Hematopoietic multipotent progenitor cell (in vitro differentiated cells): ENCODE measurements around the gene MRAP2. TPM values are rescaled to one million over a fixed set of nuclear protein-coding genes. Genes with fewer than 3 reads are reported as not detected.
"Not testable (repeated sequence)": the region's sequence is repeated elsewhere in the genome, so short reads cannot be mapped to it uniquely, and the experiment has no call there.

Source experiments
- DNase-seq, 3 donors: peaks; one replicate each; pipeline ENCODE4 v3.0.0-alpha.2; 2011 to 2015; ENCODE audit warnings: low read depth in 2 of 3, low spot score in 2 of 3
- total RNA-seq: library from RNA; depleted of rRNA; stranded (reverse); fragments of >200 nt; gene quantifications from one replicate; pipeline ENCODE4 v1.2.3, GENCODE V29; 2012

MRAP2 gene
- total RNA-seq, 1 donor: not detected

DNA sequence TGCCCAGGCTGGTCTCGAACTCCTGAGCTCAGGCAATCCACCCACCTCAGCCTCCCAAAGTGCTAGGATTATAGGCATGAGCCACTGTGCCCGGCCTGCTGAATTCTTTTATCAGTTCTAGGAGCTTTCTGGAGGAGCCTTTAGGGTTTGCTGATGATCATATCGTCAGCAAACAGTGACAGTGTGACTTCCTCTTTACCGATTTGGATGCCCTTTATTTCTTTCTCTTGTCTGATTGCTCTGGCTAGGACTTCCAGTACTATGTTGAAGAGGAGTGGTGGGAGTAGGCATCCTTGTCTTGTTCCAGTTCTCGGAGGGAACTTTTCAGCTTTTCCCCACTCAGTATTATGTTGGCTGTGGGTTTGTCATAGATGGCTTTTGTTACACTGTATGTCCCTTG, 35.3 kb downstream of the MRAP2 start:
- not testable (repeated sequence) for DNase-seq

GRCh38 chr6:84072442-84072997, 38.9 kb downstream of the MRAP2 start:
- no peak for DNase-seq

- DNase-seq: no peak
Measured at GRCh38 chr6:84074988-84075781, 41.6 kb downstream of the MRAP2 start.

GRCh38 chr6:84077645-84078044, 44.1 kb downstream of the MRAP2 start:
- no peak for DNase-seq

DNA sequence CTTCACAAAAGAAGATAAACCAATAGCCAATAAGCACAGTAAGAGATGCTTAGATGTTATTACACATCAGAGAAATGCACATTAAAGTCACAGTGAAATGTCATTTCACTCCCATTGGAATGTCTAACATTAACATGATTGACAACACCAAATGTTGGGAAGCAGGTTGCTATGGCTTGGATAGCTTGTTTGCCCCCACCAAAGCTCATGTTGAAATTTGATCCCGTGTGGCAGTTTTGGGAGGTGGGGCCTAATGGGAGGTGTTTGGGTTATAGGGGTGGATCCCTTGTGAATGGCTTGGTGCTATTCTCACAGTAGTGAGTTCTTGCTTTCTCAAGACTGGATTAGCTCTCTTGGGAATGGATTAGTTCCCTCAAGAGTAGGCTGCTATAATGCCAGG, 44.8 kb downstream of the MRAP2 start:
- DNase-seq: no peak

DNA sequence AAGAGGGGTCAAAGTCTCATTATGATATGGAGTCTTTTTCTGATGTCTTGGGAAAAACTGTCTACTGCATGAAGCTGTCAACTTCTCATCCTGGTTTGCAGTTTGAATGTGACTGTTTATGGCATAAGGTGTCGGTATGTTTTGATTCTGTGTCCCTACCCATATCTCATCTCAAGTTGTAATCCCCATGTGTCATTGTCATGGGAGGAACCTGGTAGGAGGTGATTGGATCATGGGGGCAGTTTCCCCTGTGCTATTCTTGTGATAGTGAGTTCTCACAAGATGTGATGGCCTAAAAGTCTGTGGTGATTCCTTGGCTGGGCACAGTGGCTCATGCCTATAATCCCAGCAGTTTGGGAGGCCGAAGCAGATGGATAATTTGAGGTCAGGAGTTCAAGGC, 47.6 kb downstream of the MRAP2 start:
- no peak for DNase-seq

DNA sequence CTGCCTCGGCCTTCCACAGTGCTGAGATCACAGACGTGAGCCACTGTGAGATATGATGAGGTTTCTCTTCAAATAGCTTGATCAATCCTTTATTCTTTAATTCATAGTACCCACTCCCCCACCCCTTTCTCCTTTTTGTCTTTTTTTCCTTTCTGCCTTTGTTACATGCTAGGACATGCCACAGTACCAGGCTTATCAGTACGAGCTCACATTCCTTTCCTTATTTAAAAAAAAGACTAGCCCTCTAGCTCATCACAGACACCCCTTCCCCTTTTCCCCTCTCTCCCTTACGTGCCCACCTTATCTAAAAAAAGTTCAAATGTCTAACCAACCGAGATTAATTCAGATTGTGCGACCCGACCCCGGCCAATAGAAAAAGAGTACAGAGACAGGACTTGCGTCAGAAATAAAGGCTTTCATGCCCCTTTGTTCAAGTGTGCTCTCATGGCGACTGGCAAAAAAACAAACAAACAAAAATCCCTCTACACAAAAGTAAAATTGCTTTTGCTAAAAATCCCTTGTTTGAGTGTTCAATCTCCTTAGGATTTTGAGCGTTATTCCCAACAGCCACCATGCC, 49.2 kb downstream of the MRAP2 start:
- no peak for DNase-seq

GRCh38 chr6:84084705-84085104, 51.1 kb downstream of the MRAP2 start:
- DNase-seq: not testable (repeated sequence)

DNA sequence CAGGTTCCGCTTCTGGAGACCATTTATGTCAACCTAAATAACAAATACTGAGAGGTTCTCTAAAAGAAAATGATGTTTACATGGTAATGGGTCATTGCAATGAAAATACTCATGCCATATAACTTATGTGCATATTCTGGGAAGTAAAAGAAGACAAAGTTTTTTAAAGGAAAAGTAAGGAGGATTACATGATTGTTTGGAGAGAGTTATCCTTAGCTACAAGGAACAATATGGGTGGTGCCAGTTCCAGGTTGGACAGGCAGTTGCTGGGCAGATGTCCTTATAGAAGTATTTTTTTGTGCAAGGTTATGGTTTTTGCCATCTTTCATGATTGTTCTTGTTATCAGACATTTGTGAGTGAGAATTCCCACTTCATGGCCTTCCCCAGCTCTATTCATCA, 52.5 kb downstream of the MRAP2 start:
- DNase-seq: no peak

DNA sequence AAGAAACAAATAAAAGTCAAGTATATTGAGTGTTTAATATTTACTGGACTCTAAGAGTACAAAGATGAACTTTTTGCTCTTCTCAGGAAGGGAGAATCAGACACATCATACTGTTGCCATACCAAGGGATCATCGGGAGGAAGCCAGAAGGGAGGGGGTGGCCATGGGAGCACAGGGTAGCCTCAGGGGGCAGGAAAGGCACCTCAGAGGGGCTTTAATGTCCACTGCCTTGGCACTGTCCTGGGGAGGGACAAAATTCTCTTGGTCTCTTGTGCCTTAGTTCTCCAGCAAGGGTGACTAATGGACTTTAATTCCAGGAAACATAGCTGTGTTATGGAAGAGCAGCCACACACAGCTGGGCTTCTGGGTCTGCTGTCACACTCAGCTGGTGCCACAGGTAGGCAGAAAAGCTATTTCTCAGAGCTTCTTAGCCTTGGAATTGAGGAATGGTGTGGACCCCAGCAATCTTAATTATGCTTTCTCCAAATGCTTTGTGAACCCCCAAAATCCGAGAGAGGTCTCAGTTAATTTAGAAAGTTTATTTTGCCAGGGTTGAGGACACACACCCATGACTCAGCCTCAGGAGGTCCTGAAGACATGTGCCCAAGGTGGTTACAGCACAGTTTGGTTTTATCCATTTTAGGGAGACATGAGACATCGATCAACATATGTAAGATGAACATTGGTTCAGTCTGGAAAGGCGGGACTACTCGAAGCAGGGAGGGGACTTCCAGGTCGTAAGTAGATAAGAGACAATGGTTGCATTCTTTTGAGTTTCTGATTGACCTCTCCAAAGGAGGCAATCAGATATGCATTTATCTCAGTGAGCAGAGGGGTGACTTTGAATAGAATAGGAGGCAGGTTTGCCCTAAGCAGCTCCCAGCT, 53.2 kb downstream of the MRAP2 start:
- no peak for DNase-seq

GRCh38 chr6:84089081-84089480, 55.5 kb downstream of the MRAP2 start:
- no peak for DNase-seq

DNA sequence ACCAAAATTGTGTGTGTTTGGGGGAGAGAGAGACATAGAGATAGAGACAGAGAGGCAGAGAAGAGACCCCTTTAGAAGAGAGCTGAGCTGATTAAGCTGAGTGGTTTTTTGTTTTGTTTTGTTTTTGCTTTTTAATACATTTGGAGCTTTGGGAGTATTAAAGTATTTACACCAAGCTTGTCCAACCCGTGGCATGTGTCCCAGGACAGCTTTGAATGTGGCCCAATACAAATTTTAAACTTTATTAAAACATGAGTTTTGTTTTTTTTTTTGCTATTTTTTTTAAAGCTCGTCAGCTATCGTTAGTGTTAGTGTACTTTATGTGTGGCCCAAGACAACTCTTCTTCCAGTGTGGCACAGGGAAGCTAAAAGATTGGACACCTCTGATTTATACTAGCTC, 56.0 kb downstream of the MRAP2 start:
- no peak for DNase-seq

DNA sequence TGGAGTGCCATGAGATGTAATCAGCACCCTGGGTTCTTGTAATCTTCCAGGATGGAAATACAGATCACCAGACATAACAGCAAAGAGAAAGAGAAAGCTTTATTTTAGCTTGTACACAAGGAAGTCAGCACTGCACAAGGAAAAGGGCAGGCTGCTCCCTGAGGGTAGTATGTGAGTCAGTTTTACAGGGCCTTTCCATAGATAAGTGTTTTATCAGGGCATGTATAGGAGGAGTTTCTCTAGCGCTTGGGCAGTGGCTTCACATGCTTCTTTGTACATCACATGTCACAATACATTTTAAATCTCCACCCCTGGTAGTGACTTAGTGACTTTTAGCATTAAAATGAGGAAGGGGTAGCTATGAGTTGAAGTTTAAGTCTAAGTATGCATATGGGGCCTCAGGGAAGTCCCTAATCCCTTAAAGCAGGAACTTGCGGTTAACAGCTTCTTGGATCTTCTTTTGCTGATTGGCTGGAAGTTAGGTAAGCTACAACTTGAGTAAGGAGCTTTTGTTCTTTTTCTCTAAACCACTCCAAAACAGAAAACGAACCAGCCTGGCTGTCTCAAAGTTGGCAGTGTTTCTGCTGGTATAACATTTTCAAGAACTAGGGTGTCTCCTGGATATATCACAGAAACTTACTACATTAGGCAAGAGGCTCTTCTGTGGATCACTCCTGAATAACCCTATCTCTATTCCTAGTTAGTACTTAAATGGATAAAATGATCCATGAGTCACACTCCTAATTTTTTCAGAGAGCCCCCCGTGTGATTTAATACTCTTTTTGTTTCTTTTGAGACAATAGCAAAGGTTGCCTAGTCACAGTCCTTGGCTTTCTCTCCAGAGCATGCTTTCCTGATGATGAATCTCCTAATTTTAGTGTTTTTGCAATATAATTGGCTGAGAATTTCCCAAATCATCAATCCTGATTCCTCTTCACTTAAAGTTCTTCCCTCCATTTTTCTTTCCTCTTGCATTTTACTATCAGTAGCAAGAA, 60.2 kb downstream of the MRAP2 start:
- DNase-seq: no peak

DNA sequence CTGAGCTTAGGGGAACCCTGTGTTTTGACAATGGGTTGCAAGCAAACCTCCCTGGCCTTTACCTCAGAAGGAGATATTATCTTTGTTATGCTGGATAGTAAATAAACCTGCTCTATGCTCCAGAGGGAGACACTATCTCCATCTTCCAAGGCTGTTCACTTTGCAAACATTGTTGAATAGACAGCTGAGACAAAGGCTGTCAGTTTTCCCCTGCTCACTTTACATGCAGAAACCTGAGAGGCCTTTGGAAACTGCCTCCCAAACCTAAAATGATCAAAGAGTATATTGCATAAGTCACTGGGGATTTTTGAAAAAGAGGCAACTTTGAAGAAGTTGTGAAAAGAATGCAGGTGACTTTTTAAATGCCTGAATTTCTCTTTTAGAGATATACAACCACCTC, 61.6 kb downstream of the MRAP2 start:
- no peak for DNase-seq

DNA sequence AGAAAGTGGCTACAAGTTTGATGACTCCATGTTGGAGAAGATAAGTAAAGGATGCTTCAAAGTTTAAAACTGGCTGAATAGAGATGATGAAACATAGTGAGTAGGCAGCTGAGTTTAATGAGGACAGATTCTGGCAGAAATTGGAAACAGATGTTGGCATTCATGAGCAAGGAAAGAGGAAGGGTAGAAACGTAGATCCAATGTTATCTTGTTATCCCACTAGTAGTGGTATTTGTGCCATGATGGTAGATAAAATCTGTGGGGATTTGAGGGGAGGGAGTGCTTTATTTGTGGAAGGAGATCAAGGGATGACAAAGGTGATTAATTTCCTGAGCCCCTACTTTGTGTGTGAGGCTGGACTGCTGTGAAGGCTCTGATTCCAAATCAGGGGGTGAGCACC, 69.5 kb downstream of the MRAP2 start:
- DNase-seq: no peak

- not testable (repeated sequence) for DNase-seq
Measured at GRCh38 chr6:84105215-84105924, 71.8 kb downstream of the MRAP2 start.

- no peak for DNase-seq
Measured at GRCh38 chr6:84107495-84107894, 73.9 kb downstream of the MRAP2 start.

DNA sequence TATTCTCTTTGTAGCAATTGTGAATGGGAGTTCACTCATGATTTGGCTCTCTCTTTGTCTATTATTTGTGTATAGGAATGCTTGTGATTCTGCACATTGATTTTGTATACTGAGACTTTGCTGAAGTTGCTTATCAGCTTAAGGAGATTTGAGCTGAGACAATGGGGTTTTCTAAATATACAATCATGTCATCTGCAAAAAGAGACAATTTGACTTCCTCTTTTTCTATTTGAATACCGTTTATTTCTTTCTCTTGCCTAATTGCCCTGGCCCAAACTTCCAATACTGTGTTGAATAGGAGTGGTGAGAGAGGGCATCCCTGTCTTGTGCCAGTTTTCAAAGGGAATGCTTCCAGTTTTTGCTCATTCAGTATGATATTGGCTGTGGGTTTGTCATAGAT, 77.8 kb downstream of the MRAP2 start:
- DNase-seq: not testable (repeated sequence)

DNA sequence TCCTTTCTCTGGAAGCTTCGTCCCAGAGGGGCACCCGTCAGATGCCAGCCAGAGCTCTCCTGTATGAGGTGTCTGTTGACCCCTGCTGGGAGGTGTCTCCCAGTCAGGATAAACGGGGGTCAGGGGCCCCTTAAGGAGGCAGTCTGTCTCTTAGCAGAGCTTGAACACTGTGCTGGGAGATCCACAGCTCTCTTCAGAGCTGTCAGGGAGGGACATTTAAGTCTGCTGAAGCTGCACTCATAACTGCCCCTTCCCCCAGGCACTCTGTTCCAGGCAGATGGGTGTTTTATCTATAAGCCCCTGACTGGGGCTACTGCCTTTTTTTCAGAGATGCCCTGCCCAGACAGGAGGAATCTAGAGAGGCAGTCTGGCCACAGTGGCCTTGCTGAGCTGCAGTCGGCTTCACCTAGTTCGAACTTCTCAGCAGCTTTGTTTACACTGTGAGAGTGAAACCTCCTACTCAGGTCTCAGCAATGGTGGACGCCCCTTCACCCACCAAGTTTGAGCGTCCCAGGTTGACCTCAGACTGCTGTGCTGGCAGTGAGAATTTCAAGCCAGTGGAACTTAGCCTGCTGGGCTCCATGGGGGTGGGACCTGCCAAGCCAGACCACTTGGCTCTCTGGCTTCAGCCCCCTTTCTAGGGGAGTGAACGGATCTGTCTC, 81.5 kb downstream of the MRAP2 start:
- not testable (repeated sequence) for DNase-seq
